Mucosa of descending colon (tissue), 3 donors: ENCODE results near the gene SETD1B. TPM values are rescaled to one million over a fixed set of nuclear protein-coding genes. Genes with fewer than 3 reads are reported as not detected.
"Not testable (repeated sequence)": the region's sequence is repeated elsewhere in the genome, so short reads cannot be mapped to it uniquely, and the experiment has no call there.

Experiments
- ATAC-seq: fragments of 200-7000 bp; cut with Tn5 transposase; one replicate; pipeline ENCODE4 v1.9.1; 2020; ENCODE audit warnings: mild to moderate bottlenecking, moderate library complexity
- DNase-seq, 3 donors: peaks; one replicate each; pipeline ENCODE4 v3.0.0-alpha.2; 2020
- H3K36me3 ChIP-seq: fragments of 200-600 bp; one replicate; pipeline ENCODE4 v1.8.0; 2021; ENCODE audit warnings: low read depth, mild to moderate bottlenecking
- H3K4me1 ChIP-seq: fragments of 200-600 bp; one replicate; pipeline ENCODE4 v1.8.0; 2021; ENCODE audit warnings: low read depth, mild to moderate bottlenecking
- H3K4me3 ChIP-seq: fragments of 200-600 bp; one replicate; pipeline ENCODE4 v1.8.0; 2021; ENCODE audit warnings: mild to moderate bottlenecking
- H3K9me3 ChIP-seq: fragments of 200-600 bp; one replicate; pipeline ENCODE4 v1.8.0; 2021; ENCODE audit warnings: mild to moderate bottlenecking
- CTCF ChIP-seq: fragments of 200-600 bp; IDR thresholded peaks from one replicate; pipeline ENCODE4 v1.8.0; 2022; ENCODE audit warnings: antibody characterized with exemption, mild to moderate bottlenecking
- intact Hi-C, 2 donors: fragments of 100-400 bp; cut with DNase I in 1 of 2; cut with micrococcal nuclease in 1 of 2; formaldehyde crosslinking; loops; one replicate each; pipeline versions ENCODE4 v1.11.0 to v1.11.1; 2022; cut with DNase I, micrococcal nuclease
- total RNA-seq, 3 donors: library from RNA; stranded (reverse); fragmentation: NEBNext Ultra II Directional in 2 of 3; extraction: Animal tissue kit (Norgen Biotek cat#: 25700) in 2 of 3; gene quantifications; one replicate each; pipeline versions ENCODE4 v1.2.1 to v1.2.4, GENCODE V29; 2021 to 2023
- donor health status: DM: no; HTN: no; CAD: no; lungs with moderate emphysema.
- donor health status: DM: no; HTN: no; CAD: no.
- donor health status: DM: no; HTN: yes; CAD: no.

Gene SETD1B
- total RNA-seq, 3 donors from 2014 or later: 23.8 to 38.3 (median 27.5) TPM

GRCh38 chr12:121861636-121862254 is 57.9 kb downstream of the SETD1B start:
- intact Hi-C loops: no loop called here

DNA sequence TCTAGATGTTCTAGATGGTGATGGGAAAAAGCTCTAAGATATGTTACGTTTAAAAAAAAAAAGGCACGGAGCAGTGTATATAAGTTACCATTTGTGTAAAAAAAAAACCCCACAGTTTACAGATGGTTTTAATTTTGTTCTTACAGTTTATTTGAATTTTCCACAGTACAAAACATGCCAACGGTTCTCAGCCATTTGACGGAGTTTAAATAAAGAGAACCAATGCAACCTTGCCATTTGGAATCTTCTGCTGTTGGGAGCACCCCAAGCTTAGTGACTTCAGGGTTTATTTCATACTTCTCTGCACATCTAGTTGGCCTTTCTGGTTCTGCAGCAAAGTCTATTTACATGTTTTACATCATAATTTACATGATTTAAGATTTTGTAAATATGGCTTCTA is 62.5 kb downstream of the SETD1B start:
- H3K4me1 ChIP-seq: no peaks in the 10 kb centered on the region
- no peak for TF ChIP-seq CTCF
- H3K9me3 ChIP-seq: no peaks in the 10 kb centered on the region
- intact Hi-C loops: no loop called here
- DNase-seq (no peak), ATAC-seq (no peak)
- no peaks in the 10 kb centered on the region for H3K36me3 ChIP-seq
- no peak overlapping the region for H3K4me3 ChIP-seq

More at GRCh38 chr12:121861636-121862254, 57.9 kb downstream of the SETD1B start:
- no peak for DNase-seq
- no peak for TF ChIP-seq CTCF
- Histone ChIP-seq H3K4me3 (no peak overlapping the region), H3K4me1 (no peaks in the 10 kb centered on the region), H3K36me3 (no peaks in the 10 kb centered on the region), H3K9me3 (no peaks in the 10 kb centered on the region)
- no peak for ATAC-seq

DNA sequence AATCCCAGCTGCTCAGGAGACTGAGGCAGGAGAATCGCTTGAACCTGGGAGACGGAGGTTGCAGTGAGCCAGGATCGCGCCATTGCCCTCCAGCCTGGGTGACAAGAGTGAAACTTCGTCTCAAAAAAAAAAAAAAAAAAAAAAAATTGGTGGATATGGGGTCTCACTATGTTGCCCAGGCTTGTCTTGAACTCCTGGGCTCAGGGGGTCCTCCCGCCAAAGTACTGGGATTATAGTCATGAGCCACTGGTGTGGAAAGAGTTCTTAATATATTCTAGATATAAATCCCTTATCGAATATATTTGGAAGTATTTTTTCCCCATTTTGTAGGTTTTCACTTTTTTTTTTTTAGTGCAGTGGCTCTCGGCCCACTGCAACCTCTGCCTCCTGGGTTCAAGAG is 65.4 kb downstream of the SETD1B start:
- H3K4me1 ChIP-seq, intact Hi-C loops, H3K4me3 ChIP-seq, ATAC-seq, H3K36me3 ChIP-seq, H3K9me3 ChIP-seq, DNase-seq: not testable (repeated sequence)

GRCh38 chr12:121871467-121871866 is 67.7 kb downstream of the SETD1B start:
- ATAC-seq (no peak), DNase-seq (no peak)
- Histone ChIP-seq H3K36me3 (no peaks in the 10 kb centered on the region), H3K9me3 (no peaks in the 10 kb centered on the region), H3K4me1 (peaks cover 2% of the 10 kb centered on the region), H3K4me3 (no peak overlapping the region)
- TF ChIP-seq CTCF: no peak
- intact Hi-C loops: no loop called here

DNA sequence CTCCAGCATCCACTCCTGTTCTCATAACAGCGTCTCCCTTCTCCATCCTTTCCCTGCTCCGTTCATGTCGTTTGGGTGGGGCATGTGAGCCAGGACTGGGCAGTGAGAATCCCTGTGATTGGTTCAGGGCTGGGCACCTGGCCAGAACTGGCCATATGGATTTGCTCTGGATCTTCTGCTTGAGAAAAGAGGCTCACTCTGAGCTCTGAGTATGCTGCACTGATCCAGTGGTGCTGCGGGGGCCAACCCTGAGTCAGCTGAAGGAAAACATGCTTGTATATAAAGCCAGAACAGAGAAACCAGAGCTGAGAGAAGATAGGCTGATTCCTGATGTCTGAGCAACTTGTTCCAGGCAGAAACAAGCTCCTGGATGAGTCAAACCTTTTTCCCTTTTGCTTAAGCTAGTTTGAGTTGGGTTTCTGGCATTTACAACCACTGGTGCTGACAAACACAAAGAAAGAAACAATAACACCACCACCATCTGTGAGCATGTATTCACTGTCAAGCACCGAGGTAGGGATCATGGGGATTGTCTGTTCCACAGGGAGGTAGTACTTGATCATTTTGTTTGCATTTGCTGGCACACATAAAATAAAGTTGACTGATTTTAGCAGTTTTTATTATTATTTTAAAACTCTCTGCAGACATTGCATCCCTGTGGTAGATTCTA is 68.9 kb downstream of the SETD1B start:
- peak; percentile 75 for ATAC-seq
- Histone ChIP-seq H3K4me3 (no peak overlapping the region), H3K36me3 (no peaks in the 10 kb centered on the region), H3K4me1 (peaks cover 2% of the 10 kb centered on the region), H3K9me3 (no peaks in the 10 kb centered on the region)
- peak; percentile 55 to 62 (median 61) for DNase-seq
- intact Hi-C loops: no loop called here
- TF ChIP-seq CTCF: no peak

DNA sequence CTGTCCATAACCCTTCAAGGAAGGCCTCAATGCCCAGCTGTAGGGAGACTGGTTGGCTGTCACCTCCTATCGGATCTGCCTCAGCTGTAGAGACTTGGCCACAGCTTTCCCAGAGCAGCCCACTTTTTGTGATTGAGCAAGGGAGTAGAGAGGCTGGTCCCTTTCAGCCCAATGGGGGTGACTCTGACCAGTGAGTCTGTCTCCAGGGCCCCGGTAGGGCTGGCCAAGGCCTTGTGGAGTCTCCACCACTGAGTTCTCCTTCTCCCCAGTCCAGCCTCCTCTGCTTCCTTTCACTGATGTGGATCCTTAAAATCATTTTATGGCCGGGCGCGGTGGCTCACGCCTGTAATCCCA is 69.4 kb downstream of the SETD1B start:
- Histone ChIP-seq H3K4me3 (no peak overlapping the region), H3K36me3 (no peaks in the 10 kb centered on the region), H3K9me3 (no peaks in the 10 kb centered on the region), H3K4me1 (peaks cover 2% of the 10 kb centered on the region)
- intact Hi-C loops: no loop called here
- DNase-seq (no peak), ATAC-seq (peak; percentile 23)
- TF ChIP-seq CTCF: no peak
